Measurements from ENCODE around the gene LRPAP1. TPM values are rescaled to one million over a fixed set of nuclear protein-coding genes. Genes with fewer than 3 reads are reported as not detected.
"Not testable (repeated sequence)": the region's sequence is repeated elsewhere in the genome, so short reads cannot be mapped to it uniquely, and the experiment has no call there.

Gene LRPAP1
- total and polyA plus RNA-seq, 2 experiments from 2014 or later, result 191 to 299 TPM

GRCh38 chr4:3461515-3462291 is 70.5 kb downstream of the LRPAP1 start:
- H3K79me2 ChIP-seq, result no peaks in the 10 kb centered on the region
- no peak overlapping the region for H3K27ac ChIP-seq
- H4K20me1 ChIP-seq (ENCODE audit: insufficient read depth, poor library complexity, severe bottlenecking), result no peaks in the 10 kb centered on the region
- H3K4me2 ChIP-seq, result no peak overlapping the region
- H3K4me1 ChIP-seq (ENCODE audit: insufficient read depth), result no peaks in the 10 kb centered on the region
- DNase-seq (ENCODE audit: low spot score), result no peak
- H3K9me2 ChIP-seq (replicated peaks; ENCODE audit: insufficient read depth), result no peaks in the 10 kb centered on the region
- no peak overlapping the region for H2AFZ ChIP-seq
- no peak overlapping the region for H3K4me3 ChIP-seq
- peaks cover 7% of the 10 kb centered on the region for H3K27me3 ChIP-seq
- WGBS (ENCODE audit: low lambda C conversion rate, missing lambda C conversion rate), result 95% methylated on average over 24 of the region's 25 CpGs
- TF ChIP-seq EZH2 (IDR thresholded peaks at IDR 0.05; ENCODE audit: borderline replicate concordance) (no peak), EZH2phosphoT487 (IDR thresholded peaks at IDR 0.05; ENCODE audit: low read depth, severe bottlenecking, unreplicated experiment) (no peak)
- TF ChIP-seq, protein P1, sequence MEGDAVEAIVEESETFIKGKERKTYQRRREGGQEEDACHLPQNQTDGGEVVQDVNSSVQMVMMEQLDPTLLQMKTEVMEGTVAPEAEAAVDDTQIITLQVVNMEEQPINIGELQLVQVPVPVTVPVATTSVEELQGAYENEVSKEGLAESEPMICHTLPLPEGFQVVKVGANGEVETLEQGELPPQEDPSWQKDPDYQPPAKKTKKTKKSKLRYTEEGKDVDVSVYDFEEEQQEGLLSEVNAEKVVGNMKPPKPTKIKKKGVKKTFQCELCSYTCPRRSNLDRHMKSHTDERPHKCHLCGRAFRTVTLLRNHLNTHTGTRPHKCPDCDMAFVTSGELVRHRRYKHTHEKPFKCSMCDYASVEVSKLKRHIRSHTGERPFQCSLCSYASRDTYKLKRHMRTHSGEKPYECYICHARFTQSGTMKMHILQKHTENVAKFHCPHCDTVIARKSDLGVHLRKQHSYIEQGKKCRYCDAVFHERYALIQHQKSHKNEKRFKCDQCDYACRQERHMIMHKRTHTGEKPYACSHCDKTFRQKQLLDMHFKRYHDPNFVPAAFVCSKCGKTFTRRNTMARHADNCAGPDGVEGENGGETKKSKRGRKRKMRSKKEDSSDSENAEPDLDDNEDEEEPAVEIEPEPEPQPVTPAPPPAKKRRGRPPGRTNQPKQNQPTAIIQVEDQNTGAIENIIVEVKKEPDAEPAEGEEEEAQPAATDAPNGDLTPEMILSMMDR (IDR thresholded peaks at IDR 0.05; ENCODE audit: poor library complexity), result no peak
- no peaks in the 10 kb centered on the region for H3K9me3 ChIP-seq (ENCODE audit: low read depth)
- no peaks in the 10 kb centered on the region for H3K36me3 ChIP-seq (replicated peaks; ENCODE audit: insufficient read depth, low read depth)

- H3K79me2 ChIP-seq, result no peaks in the 10 kb centered on the region
- no peaks in the 10 kb centered on the region for H3K9me2 ChIP-seq (replicated peaks; ENCODE audit: insufficient read depth)
- no peak overlapping the region for H3K4me3 ChIP-seq
- DNase-seq (ENCODE audit: low spot score), result no peak
- WGBS (ENCODE audit: low lambda C conversion rate, missing lambda C conversion rate), result 87% methylated on average over 5 of the region's 5 CpGs
- TF ChIP-seq EZH2phosphoT487 (IDR thresholded peaks at IDR 0.05; ENCODE audit: low read depth, severe bottlenecking, unreplicated experiment) (no peak), EZH2 (IDR thresholded peaks at IDR 0.05; ENCODE audit: borderline replicate concordance) (no peak)
- TF ChIP-seq, protein P1 (IDR thresholded peaks at IDR 0.05; ENCODE audit: poor library complexity), result no peak
- H3K4me1 ChIP-seq (ENCODE audit: insufficient read depth), result no peaks in the 10 kb centered on the region
- H2AFZ ChIP-seq, result no peak overlapping the region
- no peaks in the 10 kb centered on the region for H3K9me3 ChIP-seq (ENCODE audit: low read depth)
- H4K20me1 ChIP-seq (ENCODE audit: insufficient read depth, poor library complexity, severe bottlenecking), result no peaks in the 10 kb centered on the region
- no peak overlapping the region for H3K4me2 ChIP-seq
- no peaks in the 10 kb centered on the region for H3K36me3 ChIP-seq (replicated peaks; ENCODE audit: insufficient read depth, low read depth)
- peaks cover 4% of the 10 kb centered on the region for H3K27me3 ChIP-seq
- no peak overlapping the region for H3K27ac ChIP-seq
These were observed 71.3 kb downstream of the LRPAP1 start for GRCh38 chr4:3460926-3461325.

DNA sequence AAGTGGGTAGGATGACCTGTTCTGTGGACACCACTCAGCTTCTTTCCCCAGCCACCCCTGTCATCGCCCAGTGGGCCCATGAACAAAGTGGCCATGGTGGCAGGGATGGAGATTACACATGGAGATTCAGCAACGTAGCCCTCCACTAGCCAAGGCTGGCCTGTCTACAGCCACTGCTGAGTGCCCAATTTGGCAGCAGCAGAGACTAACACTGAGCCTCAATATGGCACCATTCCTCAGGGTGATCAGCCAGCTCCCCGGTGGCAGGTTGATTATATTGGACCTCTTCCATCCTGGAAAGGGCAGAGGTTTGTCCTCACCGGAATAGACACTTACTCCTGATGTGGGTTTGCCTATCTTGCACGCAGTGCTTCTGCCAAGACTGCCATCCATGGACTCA is 73.1 kb downstream of the LRPAP1 start:
- H3K4me1 ChIP-seq (ENCODE audit: insufficient read depth); H3K79me2 ChIP-seq; H3K9me2 ChIP-seq (replicated peaks; ENCODE audit: insufficient read depth); H3K4me2 ChIP-seq; H3K27ac ChIP-seq; H4K20me1 ChIP-seq (ENCODE audit: insufficient read depth, poor library complexity, severe bottlenecking); H3K36me3 ChIP-seq (replicated peaks; ENCODE audit: insufficient read depth, low read depth); H3K4me3 ChIP-seq; H3K27me3 ChIP-seq; H2AFZ ChIP-seq; H3K9me3 ChIP-seq (ENCODE audit: low read depth); DNase-seq (ENCODE audit: low spot score): not testable (repeated sequence)
- whole genome bisulfite sequencing (ENCODE audit: low lambda C conversion rate, missing lambda C conversion rate), result 94% methylated on average over 5 of the region's 5 CpGs

DNA sequence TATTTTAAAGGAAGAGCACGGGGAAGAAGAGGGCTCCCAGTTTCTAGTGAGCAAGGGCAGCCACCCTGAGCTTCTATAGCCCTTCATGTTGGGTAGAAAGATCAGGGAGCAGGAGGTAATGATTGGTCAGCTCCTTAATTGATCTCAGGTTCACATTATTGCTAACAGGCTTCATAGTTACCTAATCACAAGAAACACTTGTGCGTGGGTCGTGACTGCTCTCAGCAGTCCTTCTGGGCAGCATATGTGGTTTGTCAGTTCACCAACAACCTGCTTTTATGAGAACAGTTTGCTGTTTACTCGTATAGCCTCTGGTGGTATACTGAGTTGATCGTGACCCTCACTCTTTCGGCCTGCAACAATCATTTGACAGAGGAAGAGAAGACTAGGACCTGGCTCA is 73.9 kb downstream of the LRPAP1 start:
- H3K4me3 ChIP-seq, result no peak overlapping the region
- H3K27me3 ChIP-seq, result peaks cover 4% of the 10 kb centered on the region
- no peaks in the 10 kb centered on the region for H3K36me3 ChIP-seq (replicated peaks; ENCODE audit: insufficient read depth, low read depth)
- no peak overlapping the region for H2AFZ ChIP-seq
- no peak for DNase-seq (ENCODE audit: low spot score)
- H3K9me2 ChIP-seq (replicated peaks; ENCODE audit: insufficient read depth), result no peaks in the 10 kb centered on the region
- H3K79me2 ChIP-seq, result no peaks in the 10 kb centered on the region
- no peaks in the 10 kb centered on the region for H3K9me3 ChIP-seq (ENCODE audit: low read depth)
- H4K20me1 ChIP-seq (ENCODE audit: insufficient read depth, poor library complexity, severe bottlenecking), result no peaks in the 10 kb centered on the region
- no peak overlapping the region for H3K4me2 ChIP-seq
- H3K27ac ChIP-seq, result no peak overlapping the region
- H3K4me1 ChIP-seq (ENCODE audit: insufficient read depth), result no peaks in the 10 kb centered on the region
- WGBS (ENCODE audit: low lambda C conversion rate, missing lambda C conversion rate), result 79% methylated on average over 6 of the region's 6 CpGs
- TF ChIP-seq, protein P1 (IDR thresholded peaks at IDR 0.05; ENCODE audit: poor library complexity), result no peak
- TF ChIP-seq EZH2phosphoT487 (IDR thresholded peaks at IDR 0.05; ENCODE audit: low read depth, severe bottlenecking, unreplicated experiment), result no peak
- no peak for TF ChIP-seq EZH2 (IDR thresholded peaks at IDR 0.05; ENCODE audit: borderline replicate concordance)

DNA sequence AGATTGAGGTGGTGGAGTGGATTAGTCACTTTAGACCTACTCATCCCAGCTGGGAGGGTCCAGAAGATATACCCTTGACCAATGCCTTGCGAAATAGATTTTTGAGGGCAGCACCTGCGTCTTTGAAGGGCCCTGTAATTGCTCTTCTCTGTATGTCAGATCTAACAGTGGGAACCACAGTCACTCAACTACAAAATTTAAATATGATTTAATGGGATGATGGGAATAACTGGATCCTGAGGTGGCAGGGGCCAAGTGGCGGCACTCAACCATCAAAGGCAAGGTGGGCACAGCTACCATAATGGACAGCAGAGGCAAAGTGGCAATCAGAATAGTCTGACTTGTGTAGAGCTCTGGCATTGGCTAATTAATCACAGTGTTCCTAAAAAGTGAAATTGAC is 76.6 kb downstream of the LRPAP1 start:
- H3K36me3 ChIP-seq (replicated peaks; ENCODE audit: insufficient read depth, low read depth); H3K9me3 ChIP-seq (ENCODE audit: low read depth); H3K4me2 ChIP-seq; H3K27ac ChIP-seq; H3K4me3 ChIP-seq; H3K4me1 ChIP-seq (ENCODE audit: insufficient read depth); H3K9me2 ChIP-seq (replicated peaks; ENCODE audit: insufficient read depth); H3K27me3 ChIP-seq; H3K79me2 ChIP-seq; H2AFZ ChIP-seq; H4K20me1 ChIP-seq (ENCODE audit: insufficient read depth, poor library complexity, severe bottlenecking); DNase-seq (ENCODE audit: low spot score): not testable (repeated sequence)
- WGBS (ENCODE audit: low lambda C conversion rate, missing lambda C conversion rate), result 85% methylated on average over 3 of the region's 3 CpGs
